GM19328 (cell line): ENCODE results near the gene NAV2.

Experiments
- ATAC-seq: cut with Tn5 transposase; IDR thresholded peaks from one replicate; pipeline ENCODE4 v1.9.1; 2021; ENCODE audit warnings: mild to moderate bottlenecking, moderate library complexity; ENCODE audit not compliant: unreplicated experiment

The NAV2 gene

DNA sequence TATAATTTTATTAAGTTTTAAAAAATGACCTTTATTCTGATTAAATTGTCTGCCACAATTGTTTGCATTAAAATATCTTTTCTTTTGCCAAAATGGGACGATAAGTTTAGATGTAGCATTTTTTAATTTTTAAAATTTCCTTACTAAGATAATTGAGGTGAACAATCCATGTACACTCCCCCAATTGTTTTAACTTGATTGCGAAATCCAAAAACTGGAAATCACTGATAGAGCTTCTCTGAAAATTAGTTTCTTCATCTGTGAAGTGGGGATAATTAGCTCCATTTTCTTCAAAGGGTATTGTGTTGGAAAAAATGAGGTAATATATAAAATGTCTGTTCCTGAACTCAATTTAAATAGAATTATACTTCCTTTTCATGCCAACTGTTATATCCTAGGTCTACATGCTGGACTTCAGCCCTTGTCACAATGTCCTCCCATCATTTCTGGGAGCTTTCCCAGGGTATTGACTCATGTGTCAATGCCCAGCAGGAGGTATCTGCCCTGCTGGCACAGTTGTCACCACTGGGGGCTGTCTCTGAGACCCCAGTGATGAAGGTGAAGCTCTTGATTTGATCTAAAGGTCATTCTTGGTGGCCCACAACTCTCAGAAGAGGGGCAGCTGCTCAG is 28.7 kb upstream of the NAV2 start:
- no peak for ATAC-seq

DNA sequence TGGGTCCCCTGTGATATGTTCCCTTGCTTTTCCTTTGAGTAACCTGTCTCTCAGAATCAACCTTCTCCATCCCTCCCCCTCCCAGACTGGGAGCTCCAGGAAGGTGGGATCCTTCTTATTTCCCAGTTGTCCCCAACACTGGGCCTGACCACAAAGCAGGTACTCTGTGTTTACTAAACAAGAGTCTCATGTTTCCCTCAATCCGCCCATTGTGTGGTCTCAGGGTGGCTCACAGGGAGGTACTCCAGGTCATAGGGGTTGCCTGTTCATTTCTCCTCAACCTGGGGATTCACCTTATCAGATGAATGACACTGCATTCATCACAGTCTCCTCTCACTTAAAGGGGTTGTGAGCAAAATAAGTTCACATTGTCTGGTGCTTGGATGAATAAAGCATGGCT is 26.4 kb upstream of the NAV2 start:
- ATAC-seq = no peak

DNA sequence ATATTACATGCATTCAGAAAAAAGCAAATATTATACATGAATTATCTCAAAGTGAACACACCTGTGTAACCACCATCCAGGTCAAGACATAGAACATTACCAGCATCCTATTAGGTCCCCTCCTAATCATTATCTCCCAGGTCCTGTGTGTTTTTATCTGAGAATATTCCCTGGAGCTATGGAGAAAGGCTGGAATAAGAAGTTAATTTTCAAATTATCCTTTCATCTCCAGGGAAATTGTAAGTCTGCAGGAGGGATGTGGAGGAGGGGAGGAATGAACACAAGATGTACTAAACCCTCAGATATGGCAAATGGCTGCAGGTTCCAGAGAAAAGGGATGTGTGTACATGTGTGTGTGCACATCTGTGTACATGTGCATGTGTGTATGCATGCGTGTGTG is 25.2 kb upstream of the NAV2 start:
- ATAC-seq = no peak

DNA sequence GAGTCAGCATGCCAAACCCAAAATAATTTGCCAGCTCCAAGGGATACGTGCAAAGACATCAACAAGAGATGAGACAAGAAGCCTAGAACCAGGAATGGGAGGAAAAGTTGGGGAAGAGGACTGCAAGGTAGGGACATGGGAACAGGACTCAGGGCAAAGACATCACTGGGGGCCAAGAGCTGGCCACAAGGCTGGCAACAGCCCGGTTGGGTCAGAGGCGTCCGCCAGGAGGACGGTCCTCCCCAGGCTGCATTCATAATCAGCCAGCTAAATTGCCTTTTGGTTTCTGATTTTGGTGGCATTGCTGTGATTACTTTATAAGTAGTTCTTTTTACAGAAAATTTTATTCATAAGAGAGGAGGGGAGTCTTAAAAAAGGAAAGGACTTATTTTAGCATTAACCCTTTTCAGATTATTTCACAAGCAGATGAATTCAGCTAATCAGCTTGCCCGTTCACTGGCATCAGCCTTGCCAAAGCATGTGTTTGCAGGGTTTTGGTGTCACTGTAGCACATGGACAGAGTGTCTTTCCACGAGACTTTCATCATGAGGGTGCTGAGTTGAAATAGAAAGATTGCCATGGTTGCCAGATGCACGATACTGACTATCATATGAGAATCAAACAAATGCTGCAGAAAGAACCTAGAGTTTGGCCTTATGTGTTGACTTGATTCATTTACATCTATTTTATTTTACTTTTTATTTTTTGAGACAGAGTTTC is 23.2 kb upstream of the NAV2 start:
- no peak for ATAC-seq

DNA sequence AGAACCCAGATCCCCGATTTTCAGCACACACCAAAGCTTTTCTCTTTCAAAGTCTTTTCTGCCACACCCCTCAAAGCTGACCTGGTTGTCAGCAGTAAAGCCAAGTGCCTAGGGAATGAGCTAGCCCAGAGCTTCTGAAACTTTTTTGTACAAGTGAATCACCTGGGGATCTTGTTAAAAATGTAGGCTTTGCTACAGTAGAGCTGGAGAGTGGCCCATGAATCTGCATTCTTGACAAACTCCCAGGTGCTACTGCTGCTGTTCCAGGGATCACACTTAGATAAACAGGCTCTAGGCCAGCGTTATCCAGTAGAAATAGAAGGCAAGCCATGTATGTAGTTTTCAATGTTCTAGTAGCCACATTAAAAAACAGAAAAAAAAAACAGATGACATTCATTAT is 21.8 kb upstream of the NAV2 start:
- no peak for ATAC-seq

DNA sequence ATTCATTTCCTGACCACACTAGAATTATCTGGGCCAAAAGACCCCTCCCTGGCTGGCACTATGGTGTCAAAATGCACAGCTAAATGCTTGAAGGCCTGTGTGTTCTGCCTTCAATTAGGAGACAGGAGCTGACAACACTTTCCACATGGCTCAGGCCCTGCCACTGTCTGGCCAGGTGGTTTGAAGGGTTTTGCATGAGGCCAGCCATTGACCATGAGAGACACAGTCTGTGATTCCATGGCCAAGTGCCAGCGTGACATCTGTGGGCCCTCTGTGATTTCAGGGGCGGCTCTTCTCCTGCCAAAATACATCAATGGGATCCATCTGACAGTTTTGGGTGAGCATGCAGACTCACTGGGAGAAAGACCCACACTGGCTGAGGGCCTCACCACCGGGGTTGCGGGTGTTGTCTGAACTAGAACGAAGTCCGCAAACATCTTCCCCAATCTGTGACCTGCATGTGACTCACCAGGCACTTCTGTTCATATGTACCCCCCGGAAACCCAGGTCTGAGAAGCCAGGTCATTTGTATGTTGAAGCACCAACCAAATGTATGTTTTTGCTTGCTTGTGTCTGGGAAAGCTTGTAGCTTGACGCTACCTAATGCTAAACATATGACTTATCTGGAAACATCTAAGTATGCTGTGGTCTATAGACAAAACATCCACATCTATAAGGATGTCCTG is 20.7 kb upstream of the NAV2 start:
- no peak for ATAC-seq

DNA sequence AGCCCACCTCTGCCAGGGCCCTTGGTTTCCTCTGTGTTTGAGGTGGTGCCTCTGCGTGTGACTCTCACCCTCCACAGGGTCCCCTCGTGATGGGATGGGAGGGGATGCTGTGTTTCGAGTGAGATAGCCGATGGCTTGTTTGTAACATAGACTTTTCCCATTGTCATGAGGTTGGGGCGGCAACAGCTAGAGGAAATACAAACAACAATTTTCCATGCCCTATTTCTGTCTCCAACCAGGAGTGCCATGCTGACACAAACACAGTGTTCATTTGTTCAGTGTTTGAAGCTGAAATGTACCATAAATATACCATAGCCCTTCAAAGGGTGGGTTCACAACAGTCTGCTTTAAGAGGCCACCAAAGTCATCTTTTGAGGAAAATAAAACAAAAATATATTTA is 19.5 kb upstream of the NAV2 start:
- no peak for ATAC-seq

DNA sequence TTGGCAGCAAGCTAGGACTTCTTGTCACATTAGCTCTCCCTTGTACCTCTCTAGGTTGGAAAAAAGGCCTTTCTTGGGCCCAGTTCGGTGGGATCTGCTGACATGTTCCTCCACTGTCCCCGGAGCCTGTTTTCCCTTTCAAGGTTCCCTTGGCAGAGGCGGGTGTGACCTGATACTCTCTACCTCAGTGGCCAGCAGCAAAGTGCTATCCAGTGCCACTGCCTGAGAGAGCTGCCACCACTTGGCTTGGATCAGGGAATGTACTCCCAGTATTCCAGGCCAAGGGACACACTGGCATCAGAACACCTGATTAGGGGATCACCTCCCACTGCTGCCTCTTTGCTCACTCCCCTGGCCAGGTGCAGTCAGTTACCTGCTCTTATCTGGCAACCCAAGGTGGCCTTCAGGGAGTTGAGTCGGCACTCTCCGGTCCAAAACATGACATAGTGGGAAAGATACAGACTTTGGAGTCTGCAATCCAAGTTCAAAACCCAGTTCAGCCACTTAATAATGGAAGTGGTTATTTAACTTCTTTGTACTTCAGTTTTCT is 17.8 kb upstream of the NAV2 start:
- no peak for ATAC-seq

DNA sequence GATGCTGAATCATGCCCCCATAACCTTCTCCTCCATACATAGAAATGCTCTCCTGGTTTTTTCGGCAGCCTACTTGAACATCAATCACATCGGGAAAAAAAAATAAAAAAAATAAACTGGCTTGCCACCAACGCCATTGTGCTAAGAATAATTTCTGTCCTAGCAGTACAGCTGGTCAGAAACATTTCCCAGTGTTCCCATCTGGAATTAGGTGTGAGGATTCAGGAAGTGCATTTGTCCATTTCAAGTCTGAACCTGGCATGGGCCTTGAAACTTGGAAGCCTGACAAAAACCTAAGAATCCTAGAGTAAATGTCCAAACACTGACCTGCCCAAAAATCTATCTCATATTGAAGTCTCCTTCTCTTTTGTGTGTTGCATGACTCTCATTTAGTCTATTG is 16.6 kb upstream of the NAV2 start:
- ATAC-seq = no peak

DNA sequence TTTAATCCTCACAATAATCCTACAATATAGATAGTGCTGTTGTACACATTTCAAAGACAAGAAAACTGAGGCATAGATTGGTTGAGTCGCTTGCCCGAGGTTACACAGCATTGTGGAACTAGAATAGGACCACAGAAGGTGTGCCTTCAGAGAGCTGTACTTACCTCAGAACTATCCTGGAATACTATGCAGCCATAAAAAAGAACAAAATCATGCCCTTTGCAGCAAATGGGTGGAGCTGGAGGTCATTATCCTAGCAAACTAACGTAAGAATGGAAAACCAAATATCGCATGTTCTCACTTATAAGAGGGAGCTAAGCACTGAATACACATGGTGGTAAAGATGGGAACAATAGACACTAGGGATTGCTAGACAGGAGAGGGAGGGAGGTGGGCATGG is 15.7 kb upstream of the NAV2 start:
- no peak for ATAC-seq

DNA sequence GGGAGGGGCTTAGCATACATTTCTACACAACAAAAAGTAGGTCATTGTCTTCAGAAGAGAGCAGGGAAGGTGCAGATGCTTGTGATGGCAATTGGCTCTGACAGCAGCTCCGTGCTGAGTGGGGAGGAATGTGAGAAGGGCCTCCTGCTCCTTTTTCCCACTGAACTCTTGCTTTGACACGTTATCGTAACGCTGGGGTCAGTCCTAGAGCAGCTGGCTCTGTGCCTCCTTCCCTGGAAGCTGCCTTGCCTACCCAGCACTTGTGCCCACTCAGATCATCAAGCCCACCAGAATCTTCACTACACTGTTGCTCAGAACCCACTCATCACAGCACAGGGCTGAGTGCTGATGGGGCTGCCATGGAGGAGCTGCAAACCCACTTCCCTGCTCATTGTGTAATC is 14.9 kb upstream of the NAV2 start:
- no peak for ATAC-seq

DNA sequence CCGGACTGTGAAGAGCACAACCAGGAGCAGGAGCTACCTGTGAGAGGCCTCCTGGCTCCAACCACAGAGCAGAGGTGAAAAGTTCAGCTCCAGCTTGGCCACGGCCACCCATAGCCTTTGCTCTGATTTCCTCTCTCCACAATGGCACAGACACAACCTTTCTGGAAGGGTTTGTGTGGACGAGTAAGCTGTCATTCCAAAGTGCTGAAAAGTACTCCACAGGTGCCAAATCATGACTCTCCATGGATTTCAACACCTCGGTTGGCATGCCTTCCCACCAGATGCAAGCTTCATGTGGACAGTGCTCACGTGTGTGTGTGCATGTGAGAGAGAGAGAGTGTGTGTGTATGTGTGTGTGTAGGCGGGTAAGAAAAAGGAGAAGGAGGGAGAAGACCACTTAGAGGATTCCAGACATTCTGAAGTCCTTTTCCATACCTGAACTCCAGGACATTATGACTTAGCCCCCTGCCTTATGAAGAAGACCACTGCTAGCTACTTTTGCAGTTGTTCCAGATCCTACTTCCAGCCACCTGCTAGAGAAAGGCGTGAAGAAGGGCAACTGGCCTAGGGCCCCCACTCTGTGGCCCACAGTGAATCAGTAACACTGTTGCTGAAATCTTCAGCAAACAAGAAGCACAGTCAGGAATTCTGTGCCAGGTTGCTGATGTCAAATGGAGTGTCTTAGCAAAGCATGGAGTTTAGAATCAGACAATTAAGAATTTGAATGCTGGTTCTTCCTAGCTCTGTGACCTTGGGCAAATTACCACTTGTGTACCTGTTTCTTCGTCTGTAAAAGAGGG is 13.9 kb upstream of the NAV2 start:
- no peak for ATAC-seq

DNA sequence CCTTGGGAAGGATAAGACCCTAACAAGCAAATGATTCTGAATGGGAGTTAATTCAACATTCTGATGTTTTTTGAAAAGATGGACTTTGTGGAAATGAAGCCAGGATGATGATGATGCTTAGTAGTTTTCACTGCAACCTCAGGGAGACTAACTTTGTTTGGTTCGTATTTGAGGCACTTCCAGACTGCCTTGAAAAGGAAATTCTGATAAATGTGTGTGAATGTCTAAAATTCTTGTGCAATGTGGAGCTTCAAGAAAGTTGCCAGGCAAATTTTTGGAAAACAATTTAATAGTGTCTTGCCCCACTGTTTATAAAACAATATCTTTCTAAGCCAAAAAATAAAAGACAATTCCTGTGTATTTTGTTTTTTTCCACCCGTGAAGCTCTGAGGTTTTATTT is 11.2 kb upstream of the NAV2 start:
- ATAC-seq = no peak

DNA sequence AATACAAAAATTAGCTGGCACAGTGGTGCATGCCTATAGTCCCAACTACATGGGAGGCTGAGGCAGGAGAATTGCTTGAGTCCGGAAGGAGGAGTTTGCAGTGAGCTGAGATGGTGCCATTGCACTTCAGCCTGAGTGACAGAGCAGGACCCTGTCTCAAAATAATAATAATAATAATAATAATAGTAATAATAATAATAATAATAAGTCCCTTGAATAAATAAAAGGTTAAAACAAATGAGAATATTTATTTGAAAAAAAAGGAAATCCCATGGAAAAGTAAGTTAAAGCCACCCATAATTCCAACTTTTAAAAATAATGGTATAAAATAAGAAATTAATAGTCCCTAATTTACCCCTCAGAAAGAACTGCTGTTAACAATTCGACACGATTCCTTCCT is 10.0 kb upstream of the NAV2 start:
- ATAC-seq = no peak

DNA sequence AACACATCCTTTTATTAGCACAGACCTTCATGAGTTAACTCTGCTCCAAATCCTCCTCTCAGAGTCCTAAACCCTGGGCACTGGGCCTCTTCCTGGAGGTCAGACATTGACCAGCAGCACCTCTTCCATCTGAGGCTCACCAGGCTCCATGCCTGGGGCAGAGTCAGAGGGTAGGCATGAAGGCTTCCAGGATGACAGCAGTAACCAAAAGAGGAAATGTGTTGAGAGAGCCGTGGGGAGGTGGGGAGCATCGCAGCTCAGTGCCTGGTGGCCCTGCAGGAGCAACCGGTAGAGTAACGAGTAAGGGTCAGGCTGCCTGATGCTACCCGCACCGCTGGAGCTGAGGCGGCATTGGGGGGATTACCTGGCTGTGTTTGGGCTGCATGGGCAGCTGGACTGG is 9.4 kb upstream of the NAV2 start:
- ATAC-seq = no peak

DNA sequence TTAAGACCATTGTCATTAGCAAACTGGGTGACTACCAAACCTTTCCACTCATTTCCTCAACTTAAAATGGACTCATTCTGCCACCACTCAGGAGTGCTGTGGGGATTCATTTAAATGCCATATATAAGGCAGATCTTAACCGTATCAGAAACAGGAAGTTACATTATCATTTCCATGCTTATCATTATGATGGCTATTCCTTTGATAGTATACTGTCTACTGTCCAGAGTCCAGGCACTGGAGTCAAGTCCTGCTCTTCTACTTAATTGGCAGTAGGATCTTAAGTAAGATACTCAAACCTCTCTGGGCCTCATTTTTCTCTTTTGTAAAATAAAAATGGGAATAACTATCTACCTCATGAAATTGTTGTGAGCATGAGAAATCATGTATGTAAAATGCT is 8.4 kb upstream of the NAV2 start:
- ATAC-seq = no peak

DNA sequence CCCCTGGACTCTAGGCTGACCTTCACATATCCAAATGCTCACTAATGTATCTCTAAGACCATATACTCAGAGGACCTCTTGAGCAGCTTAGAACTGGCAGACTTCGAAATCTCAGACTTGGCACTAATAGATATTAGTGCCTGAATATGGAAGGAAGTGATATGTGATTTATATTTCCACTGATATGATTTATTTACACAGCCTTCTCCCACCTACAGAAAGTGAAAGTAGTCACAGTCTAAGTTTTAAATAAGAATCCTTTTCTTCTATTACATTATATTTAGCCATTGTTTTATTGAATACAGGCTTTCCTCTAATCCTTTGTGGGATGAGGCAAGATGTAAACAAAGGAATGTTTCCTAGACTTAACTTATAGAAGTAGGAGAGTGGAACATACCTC is 6.7 kb upstream of the NAV2 start:
- ATAC-seq = no peak

DNA sequence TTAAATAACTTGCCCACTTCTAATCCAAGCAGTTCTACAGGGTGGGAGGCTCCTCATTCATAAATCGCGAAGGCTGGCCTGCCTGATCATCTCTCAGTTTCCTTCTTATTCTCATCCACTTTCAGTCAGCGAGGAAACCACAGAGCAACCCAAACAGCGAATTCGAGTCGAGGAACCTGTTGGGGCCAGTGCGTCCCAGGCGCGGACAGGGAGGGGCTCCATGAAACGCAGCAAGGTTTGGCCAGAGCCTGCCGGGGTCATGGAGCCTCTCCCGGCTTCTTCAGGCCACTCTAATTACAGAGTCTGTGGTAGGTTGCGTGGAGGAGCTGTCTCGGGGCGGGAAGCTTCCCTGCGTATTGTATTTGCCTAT is 741 bp upstream of the NAV2 start:
- ATAC-seq = no peak

DNA sequence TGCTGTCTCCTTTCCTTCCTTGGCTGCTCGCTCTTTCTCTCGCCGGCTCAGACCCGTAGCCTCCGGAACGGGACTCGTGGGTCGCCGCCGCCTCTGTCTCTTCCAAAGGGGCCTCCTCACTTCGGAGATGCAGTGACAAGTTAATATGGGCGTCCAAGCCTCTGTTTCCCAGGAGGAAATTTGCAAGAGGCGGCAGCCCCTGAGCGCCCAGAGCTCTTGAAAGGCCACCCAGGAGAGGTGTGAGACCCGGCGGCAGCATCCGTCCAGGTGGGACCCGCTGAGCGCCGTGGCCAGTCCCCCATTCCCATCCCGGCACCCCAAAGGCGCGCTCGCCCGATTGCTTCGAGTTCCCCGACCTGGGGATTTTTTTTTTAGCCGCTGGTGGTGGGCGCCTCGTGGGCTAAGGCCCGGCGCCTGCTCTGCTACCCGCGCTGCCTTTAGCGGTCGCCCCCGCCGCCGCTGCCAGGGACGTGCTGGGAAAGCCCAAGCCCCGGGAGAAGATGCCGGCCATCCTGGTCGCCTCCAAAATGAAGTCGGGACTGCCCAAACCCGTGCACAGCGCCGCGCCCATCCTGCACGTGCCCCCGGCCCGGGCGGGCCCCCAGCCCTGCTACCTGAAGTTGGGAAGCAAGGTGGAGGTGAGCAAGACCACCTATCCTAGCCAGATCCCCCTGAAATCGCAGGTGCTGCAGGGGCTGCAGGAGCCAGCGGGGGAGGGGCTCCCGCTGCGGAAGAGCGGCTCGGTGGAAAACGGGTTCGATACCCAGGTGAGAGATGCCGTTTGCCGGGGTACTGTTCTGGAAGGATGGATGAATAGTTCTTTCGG is 772 bp downstream of the NAV2 start:
- ATAC-seq = peak; percentile 13

DNA sequence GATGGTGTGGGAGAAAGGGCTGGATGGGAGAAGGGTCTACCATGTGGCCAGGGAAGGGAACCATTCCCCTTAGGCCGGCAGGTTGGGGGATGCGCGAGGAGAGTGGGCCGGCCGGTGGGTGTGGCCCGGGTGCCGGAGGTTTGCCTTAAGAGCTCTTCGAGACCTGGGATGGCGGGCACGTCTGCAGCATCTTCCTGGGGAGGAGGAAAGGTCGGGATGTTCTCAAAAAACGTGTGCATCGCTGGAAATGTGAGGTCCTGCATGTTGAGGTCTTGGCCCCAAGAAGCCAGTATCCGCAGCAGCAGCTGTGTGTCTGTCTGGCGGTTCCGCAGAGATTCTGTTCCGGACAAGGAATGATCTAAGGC is 1.4 kb downstream of the NAV2 start:
- no peak for ATAC-seq
